IPS DF 6.9 (cell line): ENCODE data around the gene ZNF157.
"Not testable (repeated sequence)": the region's sequence is repeated elsewhere in the genome, so short reads cannot be mapped to it uniquely, and the experiment has no call there.

Experiments used
- DNase-seq: peaks from one replicate; pipeline ENCODE4 v3.0.0-alpha.2; 2013; ENCODE audit warnings: low read depth, low spot score
- H3K27ac ChIP-seq: one replicate; pipeline ENCODE4 v1.5.1; 2013; ENCODE audit warnings: low read length, control low read depth
- H3K27me3 ChIP-seq: 2 replicates; pipeline ENCODE4 v1.6.1; 2013; ENCODE audit warnings: mild to moderate bottlenecking, low read length; ENCODE audit not compliant: control insufficient read depth, insufficient read depth
- H3K36me3 ChIP-seq: 2 replicates; pipeline ENCODE4 v1.6.1; 2013; ENCODE audit warnings: low read length; ENCODE audit not compliant: control insufficient read depth, insufficient read depth
- H3K4me1 ChIP-seq: 2 replicates; pipeline ENCODE4 v1.6.1; 2013; ENCODE audit warnings: low read length; ENCODE audit not compliant: control insufficient read depth, insufficient read depth
- H3K4me3 ChIP-seq: 2 replicates; pipeline ENCODE4 v1.5.1; 2013; ENCODE audit warnings: mild to moderate bottlenecking, low read length
- H3K9me3 ChIP-seq: 2 replicates; pipeline ENCODE4 v1.6.1; 2013; ENCODE audit warnings: low read length, inconsistent platforms; ENCODE audit not compliant: control insufficient read depth, insufficient read depth
- WGBS: extraction: QIAGEN DNeasy Blood & Tissue Kit; methylation state at CpG from one replicate; pipeline ENCODE4 v1.1.7; 2013; ENCODE audit warnings: mixed read lengths, missing lambda C conversion rate; ENCODE audit not compliant: insufficient read length, insufficient coverage; 5-methylcytosine and 5-hydroxymethylcytosine counted together

Gene ZNF157

DNA sequence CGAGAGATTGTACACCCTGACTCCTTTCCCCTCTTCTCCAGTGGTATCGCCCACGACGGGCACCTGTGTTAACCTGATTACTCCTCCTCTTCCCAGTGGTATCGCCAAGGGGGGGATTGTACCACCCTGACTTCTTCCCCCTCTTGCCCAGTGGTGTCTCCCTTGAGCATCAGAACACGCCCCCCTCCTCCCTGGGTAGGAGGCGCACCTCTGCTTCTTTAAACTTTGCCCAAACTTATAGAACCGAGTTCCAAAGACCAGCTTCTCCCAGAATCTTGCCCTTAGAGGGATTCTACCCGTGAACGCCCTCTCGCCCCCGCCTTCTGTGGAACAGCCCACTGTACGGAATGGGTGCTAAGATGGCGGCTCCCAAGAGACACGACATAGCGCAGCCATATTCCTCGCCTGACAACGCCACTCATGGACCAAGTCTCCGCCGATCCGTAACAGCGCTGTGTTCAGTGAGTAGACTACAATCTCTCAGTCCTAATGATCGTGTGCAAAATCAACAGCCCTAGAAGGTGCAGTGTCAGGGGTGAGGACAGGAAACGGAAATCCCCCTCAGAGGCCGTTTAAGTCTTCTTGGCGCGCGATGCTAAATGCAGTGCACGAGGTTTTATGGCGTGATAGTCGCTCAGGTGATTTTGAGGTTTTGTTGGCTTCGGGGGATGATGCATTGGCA is 4.2 kb upstream of the ZNF157 start:
- DNase-seq: peak; percentile 45
- Histone ChIP-seq H3K4me1 (no peaks in the 10 kb centered on the region), H3K4me3 (peak overlapping the region; percentile 38; the same call in 1 of the 2 replicates), H3K36me3 (no peaks in the 10 kb centered on the region), H3K27ac (no peak overlapping the region), H3K27me3 (no peaks in the 10 kb centered on the region), H3K9me3 (no peaks in the 10 kb centered on the region)
- no CpG with 5 or more reads among the region's 32 CpGs for WGBS

DNA sequence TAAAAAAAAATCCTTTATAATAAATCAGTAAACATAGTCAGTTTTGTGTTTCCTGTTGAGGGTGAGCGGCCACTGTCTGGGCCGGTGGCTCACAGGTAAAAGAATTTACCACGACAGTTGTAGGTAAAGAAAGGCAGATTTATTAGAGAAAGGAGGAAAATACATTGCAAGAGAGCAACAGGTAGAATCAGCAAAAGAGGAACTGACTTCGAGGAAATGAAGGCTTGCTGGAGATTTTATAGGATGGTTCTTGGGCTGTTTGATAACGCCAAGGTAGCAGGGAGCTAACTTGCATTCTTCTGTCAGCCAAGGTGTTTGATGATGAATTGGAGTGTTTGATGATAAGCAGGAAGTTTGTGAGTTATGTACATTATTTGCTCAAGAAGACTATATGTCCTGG is 2.8 kb downstream of the ZNF157 start:
- no peaks in the 10 kb centered on the region for H3K36me3 ChIP-seq
- DNase-seq: no peak
- H3K4me3 ChIP-seq: no peak overlapping the region
- H3K27me3 ChIP-seq: no peaks in the 10 kb centered on the region
- no CpG with 5 or more reads among the region's 5 CpGs for WGBS
- no peaks in the 10 kb centered on the region for H3K4me1 ChIP-seq
- H3K27ac ChIP-seq: no peak overlapping the region
- no peaks in the 10 kb centered on the region for H3K9me3 ChIP-seq

GRCh38 chrX:47380268-47380667 is 9.9 kb downstream of the ZNF157 start:
- no peak overlapping the region for H3K4me3 ChIP-seq
- no CpG with 5 or more reads among the region's 10 CpGs for WGBS
- H3K36me3 ChIP-seq: no peaks in the 10 kb centered on the region
- no peaks in the 10 kb centered on the region for H3K27me3 ChIP-seq
- H3K27ac ChIP-seq: no peak overlapping the region
- H3K9me3 ChIP-seq: no peaks in the 10 kb centered on the region
- no peak for DNase-seq
- 0 out of 2 replicates have a peak, but pooled peaks cover 1% of the 10 kb centered on the region for H3K4me1 ChIP-seq

GRCh38 chrX:47380837-47381236 is 10.5 kb downstream of the ZNF157 start:
- not testable (repeated sequence) for H3K9me3 ChIP-seq, H3K27me3 ChIP-seq, H3K27ac ChIP-seq, DNase-seq, H3K4me3 ChIP-seq, H3K4me1 ChIP-seq, H3K36me3 ChIP-seq

DNA sequence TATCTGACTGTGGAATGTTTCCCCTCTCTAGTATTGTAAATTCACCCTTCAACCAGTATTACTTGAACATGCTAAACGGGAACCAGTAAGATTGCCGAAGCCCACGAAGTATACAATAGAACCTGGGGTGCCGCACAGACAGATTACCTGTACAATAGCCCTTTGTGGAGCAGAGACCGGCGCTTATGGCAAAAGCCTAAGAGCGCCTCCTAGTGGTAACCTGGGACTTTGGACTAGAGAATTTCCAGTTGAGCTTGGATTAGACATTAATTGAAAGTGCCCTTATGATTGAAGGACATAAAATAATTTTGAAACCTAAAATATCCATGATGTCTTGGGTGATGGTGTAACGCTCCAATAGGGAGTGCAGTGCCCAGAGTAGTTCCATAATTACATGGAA is 14.1 kb downstream of the ZNF157 start:
- Histone ChIP-seq H3K36me3 (no peaks in the 10 kb centered on the region), H3K9me3 (no peaks in the 10 kb centered on the region), H3K4me1 (0 out of 2 replicates have a peak, but pooled peaks cover 1% of the 10 kb centered on the region), H3K27me3 (no peaks in the 10 kb centered on the region), H3K4me3 (no peak overlapping the region), H3K27ac (no peak overlapping the region)
- WGBS: no CpG with 5 or more reads among the region's 8 CpGs
- DNase-seq: peak; percentile 37

- no peaks in the 10 kb centered on the region for H3K27me3 ChIP-seq
- H3K27ac ChIP-seq: no peak overlapping the region
- no CpG with 5 or more reads among the region's 1 CpG for WGBS
- no peaks in the 10 kb centered on the region for H3K4me1 ChIP-seq
- no peaks in the 10 kb centered on the region for H3K9me3 ChIP-seq
- H3K4me3 ChIP-seq: no peak overlapping the region
- DNase-seq: no peak
- no peaks in the 10 kb centered on the region for H3K36me3 ChIP-seq
Measured at GRCh38 chrX:47390780-47391179, 20.4 kb downstream of the ZNF157 start.

GRCh38 chrX:47413179-47413594 is 42.8 kb downstream of the ZNF157 start:
- no peak for DNase-seq
- H3K4me3 ChIP-seq: no peak overlapping the region
- no peaks in the 10 kb centered on the region for H3K27me3 ChIP-seq
- WGBS: no CpG with 5 or more reads among the region's 8 CpGs
- no peaks in the 10 kb centered on the region for H3K36me3 ChIP-seq
- peaks cover 4% of the 10 kb centered on the region for H3K9me3 ChIP-seq
- no peak overlapping the region for H3K27ac ChIP-seq
- H3K4me1 ChIP-seq: no peaks in the 10 kb centered on the region

DNA sequence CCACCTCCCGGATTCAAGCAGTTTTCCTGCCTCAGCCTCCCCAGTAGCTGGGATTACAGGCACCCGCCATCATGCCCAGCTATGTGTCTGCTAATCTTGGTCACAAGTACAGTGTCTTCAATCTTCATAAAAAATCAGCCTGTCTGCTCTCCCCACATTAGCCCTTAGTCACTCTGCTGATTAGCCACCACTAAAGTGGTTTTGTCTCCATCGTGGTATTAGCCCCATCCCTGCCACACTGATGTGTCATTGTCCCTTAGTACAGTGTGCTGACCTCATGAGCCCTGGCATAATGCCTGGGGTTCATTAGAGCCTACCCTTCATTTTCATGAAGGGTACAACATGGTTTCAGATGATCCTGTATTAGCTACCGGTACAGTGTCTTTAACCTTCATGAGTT is 49.9 kb downstream of the ZNF157 start:
- WGBS: no CpG with 5 or more reads among the region's 4 CpGs
- Histone ChIP-seq H3K9me3 (no peaks in the 10 kb centered on the region), H3K36me3 (no peaks in the 10 kb centered on the region), H3K27me3 (no peaks in the 10 kb centered on the region), H3K4me1 (no peaks in the 10 kb centered on the region; the same call in 1 of the 2 replicates), H3K4me3 (no peak overlapping the region), H3K27ac (no peak overlapping the region)
- no peak for DNase-seq

- Histone ChIP-seq H3K36me3 (no peaks in the 10 kb centered on the region), H3K4me3 (no peak overlapping the region), H3K9me3 (no peaks in the 10 kb centered on the region), H3K4me1 (no peaks in the 10 kb centered on the region; the same call in 1 of the 2 replicates), H3K27ac (no peak overlapping the region), H3K27me3 (no peaks in the 10 kb centered on the region)
- WGBS: no CpG with 5 or more reads among the region's 5 CpGs
- no peak for DNase-seq
Measured at GRCh38 chrX:47420962-47421361, 50.6 kb downstream of the ZNF157 start.

DNA sequence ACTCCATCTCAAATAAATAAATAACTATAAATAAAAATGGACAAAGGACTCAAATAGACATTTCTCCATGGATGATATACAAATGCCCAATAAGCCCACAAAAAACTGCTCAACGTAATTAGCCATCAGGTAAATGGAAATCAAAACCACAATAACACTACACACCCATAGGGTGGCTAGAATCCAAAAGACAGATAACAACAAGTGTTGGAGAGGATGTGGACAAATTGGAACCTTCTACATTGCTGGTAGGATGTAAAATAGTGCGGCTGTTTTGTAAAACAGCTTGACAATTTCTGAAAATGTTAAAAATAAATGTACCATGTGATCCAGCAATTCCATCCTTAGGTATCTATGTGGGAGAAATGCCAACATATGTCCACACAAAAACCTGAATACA is 52.1 kb downstream of the ZNF157 start:
- no peak for DNase-seq
- Histone ChIP-seq H3K27me3 (no peaks in the 10 kb centered on the region), H3K36me3 (no peaks in the 10 kb centered on the region), H3K4me3 (no peak overlapping the region), H3K4me1 (no peaks in the 10 kb centered on the region; the same call in 1 of the 2 replicates), H3K9me3 (no peaks in the 10 kb centered on the region), H3K27ac (no peak overlapping the region)
- no CpG with 5 or more reads among the region's 2 CpGs for WGBS

DNA sequence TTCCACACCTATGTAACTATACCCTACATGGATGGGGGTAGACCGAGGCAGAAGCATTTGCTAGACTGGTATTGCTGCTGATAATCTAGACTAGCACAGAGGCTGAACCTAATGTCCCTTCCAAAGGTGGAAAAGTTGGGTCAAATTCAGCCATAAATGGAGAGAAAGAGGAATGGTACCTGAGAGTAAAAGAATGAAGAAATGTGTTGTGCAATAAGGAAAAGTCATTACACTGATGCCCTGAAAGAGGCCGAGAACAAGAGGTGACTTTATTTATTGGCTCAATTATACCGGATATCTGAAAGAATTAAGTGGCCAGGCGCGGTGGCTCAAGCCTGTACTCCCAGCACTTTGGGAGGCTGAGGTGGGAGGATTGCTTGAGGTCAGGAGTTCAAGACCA is 60.5 kb downstream of the ZNF157 start:
- no peaks in the 10 kb centered on the region for H3K36me3 ChIP-seq
- no peaks in the 10 kb centered on the region for H3K4me1 ChIP-seq
- no CpG with 5 or more reads among the region's 5 CpGs for WGBS
- H3K4me3 ChIP-seq: no peak overlapping the region
- H3K9me3 ChIP-seq: no peaks in the 10 kb centered on the region
- H3K27ac ChIP-seq: no peak overlapping the region
- DNase-seq: no peak
- no peaks in the 10 kb centered on the region for H3K27me3 ChIP-seq
